DND-41 (cell line): ENCODE measurements around the gene EPB41.
"Not testable (repeated sequence)": the region's sequence is repeated elsewhere in the genome, so short reads cannot be mapped to it uniquely, and the experiment has no call there.

Experiments
- CTCF ChIP-seq: IDR thresholded peaks from 2 replicates; pipeline ENCODE4 v1.5.1; 2012; ENCODE audit warnings: borderline replicate concordance, low read length, moderate library complexity, mild to moderate bottlenecking; ENCODE audit not compliant: poor library complexity, severe bottlenecking; ENCODE audit errors: extremely low read depth
- EZH2 ChIP-seq: IDR thresholded peaks from 3 replicates; pipeline ENCODE4 v1.6.1; 2012; ENCODE audit warnings: borderline replicate concordance, low read depth, mild to moderate bottlenecking, moderate library complexity, low read length, inconsistent platforms; ENCODE audit not compliant: severe bottlenecking

GRCh38 chr1:28943581-28943980, 29.2 kb downstream of the EPB41 start:
- TF ChIP-seq EZH2, CTCF: not testable (repeated sequence)
